Glutamatergic neuron (in vitro differentiated cells): ENCODE measurements around the gene REELD1. TPM values are rescaled to one million over a fixed set of nuclear protein-coding genes. Genes with fewer than 3 reads are reported as not detected.

Experiments
- DNase-seq: peaks from one replicate; pipeline ENCODE4 v3.0.0; 2022
- H3K27ac Mint-ChIP-seq: one replicate; pipeline ENCODE4 v1.8.0; 2020; ENCODE audit warnings: mild to moderate bottlenecking, mixed read lengths, inconsistent platforms; ENCODE audit not compliant: unreplicated experiment
- H3K27me3 Mint-ChIP-seq: one replicate; pipeline ENCODE4 v1.8.0; 2020; ENCODE audit warnings: mild to moderate bottlenecking, moderate library complexity, mixed read lengths, inconsistent platforms; ENCODE audit not compliant: unreplicated experiment
- H3K36me3 Mint-ChIP-seq: one replicate; pipeline ENCODE4 v1.8.0; 2020; ENCODE audit warnings: mild to moderate bottlenecking, mixed read lengths, inconsistent platforms; ENCODE audit not compliant: unreplicated experiment
- H3K4me1 Mint-ChIP-seq: one replicate; pipeline ENCODE4 v1.8.0; 2020; ENCODE audit warnings: mild to moderate bottlenecking, low read depth, mixed read lengths, inconsistent platforms; ENCODE audit not compliant: unreplicated experiment
- H3K4me3 Mint-ChIP-seq: one replicate; pipeline ENCODE4 v1.8.0; 2020; ENCODE audit warnings: mild to moderate bottlenecking, mixed read lengths, inconsistent platforms; ENCODE audit not compliant: unreplicated experiment
- H3K9me3 Mint-ChIP-seq: one replicate; pipeline ENCODE4 v1.8.0; 2020; ENCODE audit warnings: mild to moderate bottlenecking, moderate library complexity, mixed read lengths, inconsistent platforms; ENCODE audit not compliant: unreplicated experiment
- total RNA-seq: library from RNA; stranded (reverse); fragmentation: NEBNext Ultra II Directional; extraction: Animal tissue kit (Norgen Biotek cat#: 25700); gene quantifications from one replicate; pipeline ENCODE4 v1.2.1, GENCODE V29; 2021; ENCODE audit not compliant: unreplicated experiment
- TF ChIP-seq, protein P1 (sequence below): fragments of 200-600 bp; sonication (generic); IDR thresholded peaks from one replicate; pipeline ENCODE4 v1.5.0; 2021; ENCODE audit not compliant: partially characterized antibody, unreplicated experiment

The REELD1 gene
- total RNA-seq, 1 donor from 2014 or later: not detected

GRCh38 chr4:146176891-146177290 lies 37.4 kb upstream of the REELD1 start:
- H3K27ac Mint-ChIP-seq: no peak overlapping the region

GRCh38 chr4:146178126-146178525 lies 36.2 kb upstream of the REELD1 start:
- TF ChIP-seq, protein P1, sequence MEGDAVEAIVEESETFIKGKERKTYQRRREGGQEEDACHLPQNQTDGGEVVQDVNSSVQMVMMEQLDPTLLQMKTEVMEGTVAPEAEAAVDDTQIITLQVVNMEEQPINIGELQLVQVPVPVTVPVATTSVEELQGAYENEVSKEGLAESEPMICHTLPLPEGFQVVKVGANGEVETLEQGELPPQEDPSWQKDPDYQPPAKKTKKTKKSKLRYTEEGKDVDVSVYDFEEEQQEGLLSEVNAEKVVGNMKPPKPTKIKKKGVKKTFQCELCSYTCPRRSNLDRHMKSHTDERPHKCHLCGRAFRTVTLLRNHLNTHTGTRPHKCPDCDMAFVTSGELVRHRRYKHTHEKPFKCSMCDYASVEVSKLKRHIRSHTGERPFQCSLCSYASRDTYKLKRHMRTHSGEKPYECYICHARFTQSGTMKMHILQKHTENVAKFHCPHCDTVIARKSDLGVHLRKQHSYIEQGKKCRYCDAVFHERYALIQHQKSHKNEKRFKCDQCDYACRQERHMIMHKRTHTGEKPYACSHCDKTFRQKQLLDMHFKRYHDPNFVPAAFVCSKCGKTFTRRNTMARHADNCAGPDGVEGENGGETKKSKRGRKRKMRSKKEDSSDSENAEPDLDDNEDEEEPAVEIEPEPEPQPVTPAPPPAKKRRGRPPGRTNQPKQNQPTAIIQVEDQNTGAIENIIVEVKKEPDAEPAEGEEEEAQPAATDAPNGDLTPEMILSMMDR: no peak
- Mint-ChIP-seq H3K4me1 (peaks cover 8% of the 10 kb centered on the region), H3K36me3 (no peaks in the 10 kb centered on the region), H3K27ac (no peak overlapping the region), H3K4me3 (no peak overlapping the region), H3K9me3 (no peaks in the 10 kb centered on the region), H3K27me3 (no peaks in the 10 kb centered on the region)
- no peak for DNase-seq

More at GRCh38 chr4:146176891-146177290, 37.4 kb upstream of the REELD1 start:
- no peaks in the 10 kb centered on the region for H3K9me3 Mint-ChIP-seq
- peak overlapping the region; percentile 86 for H3K4me3 Mint-ChIP-seq
- DNase-seq: no peak
- no peaks in the 10 kb centered on the region for H3K27me3 Mint-ChIP-seq
- TF ChIP-seq, protein P1: no peak
- peaks cover 7% of the 10 kb centered on the region for H3K4me1 Mint-ChIP-seq
- no peaks in the 10 kb centered on the region for H3K36me3 Mint-ChIP-seq

DNA sequence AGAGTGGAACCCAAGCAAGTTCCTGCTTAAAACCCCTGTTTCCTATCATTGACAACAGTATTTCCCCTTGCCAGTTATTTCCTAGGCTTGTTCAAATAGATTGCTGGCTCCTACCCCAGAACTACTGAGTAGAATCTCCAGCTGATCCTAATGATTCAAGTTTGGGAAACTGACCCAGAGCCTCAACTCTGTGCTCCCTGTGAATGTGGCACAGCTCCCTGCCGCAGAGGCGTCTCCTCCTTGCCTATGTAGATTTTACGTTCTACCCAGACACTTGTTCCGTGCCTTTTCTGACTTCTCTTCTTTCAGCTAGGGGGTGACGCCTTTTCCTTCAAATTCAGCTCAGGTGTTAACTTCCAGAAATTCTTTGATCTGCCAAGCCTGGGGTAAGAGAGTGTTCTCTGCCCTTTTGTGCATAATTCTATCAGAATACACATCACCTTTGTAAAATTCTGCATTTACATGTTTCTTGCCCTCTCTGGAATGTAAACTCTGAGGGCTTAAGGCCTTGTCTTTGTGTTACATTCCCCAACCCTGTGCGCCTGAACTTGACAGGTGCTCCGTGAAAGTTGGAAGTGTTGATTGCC lies 34.5 kb upstream of the REELD1 start:
- peaks cover 9% of the 10 kb centered on the region for H3K4me1 Mint-ChIP-seq
- TF ChIP-seq, protein P1: no peak
- no peak overlapping the region for H3K27ac Mint-ChIP-seq

DNA sequence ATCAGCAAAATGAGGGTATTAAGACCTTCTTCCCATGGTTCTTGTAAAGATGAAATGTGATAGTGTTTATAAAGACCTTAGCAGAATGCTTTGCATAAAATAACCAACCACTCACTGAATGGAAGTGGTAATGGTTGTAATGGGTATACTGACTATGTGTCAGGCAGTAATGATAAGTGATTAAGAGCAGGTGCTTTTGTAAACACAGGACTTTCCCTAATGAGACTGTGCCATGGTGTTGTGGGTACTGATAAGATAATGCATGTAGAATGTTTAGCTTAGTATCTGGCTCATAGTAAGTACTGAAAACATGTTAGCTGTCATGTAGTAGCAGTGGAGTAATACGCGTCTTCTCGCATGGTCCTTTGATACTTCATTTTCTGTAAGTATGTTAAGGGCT lies 31.9 kb upstream of the REELD1 start:
- DNase-seq: no peak
- Mint-ChIP-seq H3K27ac (no peak overlapping the region), H3K27me3 (no peaks in the 10 kb centered on the region), H3K4me1 (peaks cover 10% of the 10 kb centered on the region), H3K36me3 (no peaks in the 10 kb centered on the region), H3K9me3 (no peaks in the 10 kb centered on the region), H3K4me3 (no peak overlapping the region)
- TF ChIP-seq, protein P1: no peak

More for the DNA sequence above, 34.5 kb upstream of the REELD1 start:
- no peaks in the 10 kb centered on the region for H3K36me3 Mint-ChIP-seq
- DNase-seq: no peak
- no peaks in the 10 kb centered on the region for H3K9me3 Mint-ChIP-seq
- no peaks in the 10 kb centered on the region for H3K27me3 Mint-ChIP-seq
- H3K4me3 Mint-ChIP-seq: no peak overlapping the region

DNA sequence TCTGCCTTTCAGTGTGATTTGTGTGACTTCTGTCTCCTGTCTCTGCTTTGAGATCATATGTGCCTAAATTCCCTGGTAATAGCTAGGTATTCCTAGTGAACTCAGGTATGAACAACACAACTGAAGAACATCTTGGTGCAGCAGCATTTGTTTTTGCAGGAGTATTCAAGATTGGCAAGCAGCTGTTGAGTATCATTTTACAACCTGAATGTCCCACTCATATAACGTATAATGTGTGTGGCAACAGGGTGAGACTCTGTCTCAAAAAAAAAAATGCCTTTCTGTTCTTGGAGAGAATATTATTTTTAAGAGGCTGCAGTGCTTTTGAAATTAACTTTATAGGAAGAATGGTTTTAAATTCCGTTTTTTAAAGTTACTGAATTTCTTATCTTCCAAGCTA lies 31.1 kb upstream of the REELD1 start:
- TF ChIP-seq, protein P1: no peak
- H3K4me3 Mint-ChIP-seq: no peak overlapping the region
- no peaks in the 10 kb centered on the region for H3K27me3 Mint-ChIP-seq
- no peak for DNase-seq
- no peaks in the 10 kb centered on the region for H3K36me3 Mint-ChIP-seq
- H3K4me1 Mint-ChIP-seq: peaks cover 10% of the 10 kb centered on the region
- H3K27ac Mint-ChIP-seq: no peak overlapping the region
- no peaks in the 10 kb centered on the region for H3K9me3 Mint-ChIP-seq
